ENCODE results near the gene PDPN.

- TF ChIP-seq CTCF (IDR thresholded peaks at IDR 0.05; ENCODE audit: low read depth, low read length, poor library complexity, severe bottlenecking) (no peak), EZH2phosphoT487 (IDR thresholded peaks at IDR 0.05; ENCODE audit: borderline replicate concordance, low read length) (no peak)
Observed at GRCh38 chr1:13582713-13583443, 754 bp upstream of the PDPN start.

Measured in DOHH2 (cell line).